Testis (tissue), 2 donors: ENCODE measurements around the gene SAMM50.

ENCODE experiments used
- CTCF ChIP-seq, 3 experiments: fragments of 450-650 bp in 2 of 3; fragments of 200-600 bp in 1 of 3; sonication (generic) in 1 of 3; IDR thresholded peaks; one replicate each; pipeline ENCODE4 v1.5.1; 2016 to 2019; ENCODE audit warnings: antibody characterized with exemption in 3 of 3, mild to moderate bottlenecking in 2 of 3, moderate library complexity in 1 of 3
- POLR2A ChIP-seq: fragments of 450-650 bp; IDR thresholded peaks from one replicate; pipeline ENCODE4 v1.6.1; 2017; ENCODE audit warnings: antibody characterized with exemption, mild to moderate bottlenecking, moderate library complexity

- TF ChIP-seq CTCF (IDR thresholded peaks at IDR 0.05), result no peak
- no peak for TF ChIP-seq POLR2A
These were observed 9.1 kb downstream of the SAMM50 start for GRCh38 chr22:43964314-43964857.
